C4-2B (cell line): ENCODE measurements around the gene FBLIM1.

Source experiments
- H3K27ac ChIP-seq: fragments of 450-650 bp; 2 replicates; pipeline ENCODE4 v1.5.1; 2017
- ZFX ChIP-seq: fragments of 450-650 bp; IDR thresholded peaks from 2 replicates; pipeline ENCODE4 v1.6.1; 2017
- TF ChIP-seq, protein P1 (sequence below): fragments of 450-650 bp; conservative IDR thresholded peaks from 2 replicates; pipeline ENCODE4 v1.5.1; 2017; ENCODE audit warnings: mild to moderate bottlenecking

Gene FBLIM1

DNA sequence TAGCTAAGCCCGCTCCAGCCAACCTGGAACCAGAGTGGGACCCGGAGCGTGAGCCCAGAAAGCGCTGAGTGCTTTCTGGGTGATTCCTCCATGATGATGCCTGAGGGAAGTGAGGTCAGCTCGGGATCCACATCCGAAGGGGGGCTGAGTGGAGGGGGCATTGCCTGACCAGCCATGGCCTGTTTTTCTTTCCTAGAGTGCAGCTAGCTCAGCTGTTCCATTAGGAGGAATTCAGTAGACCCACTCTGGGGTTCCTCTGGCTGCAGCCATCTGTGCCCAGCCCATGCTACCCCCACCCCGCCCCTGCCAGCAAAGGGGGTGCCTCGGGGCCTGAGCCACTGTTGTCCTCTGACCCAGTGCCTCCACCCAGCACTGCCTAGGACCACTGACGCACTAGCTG lies 32.1 kb upstream of the FBLIM1 start:
- H3K27ac ChIP-seq, result no peak overlapping the region

DNA sequence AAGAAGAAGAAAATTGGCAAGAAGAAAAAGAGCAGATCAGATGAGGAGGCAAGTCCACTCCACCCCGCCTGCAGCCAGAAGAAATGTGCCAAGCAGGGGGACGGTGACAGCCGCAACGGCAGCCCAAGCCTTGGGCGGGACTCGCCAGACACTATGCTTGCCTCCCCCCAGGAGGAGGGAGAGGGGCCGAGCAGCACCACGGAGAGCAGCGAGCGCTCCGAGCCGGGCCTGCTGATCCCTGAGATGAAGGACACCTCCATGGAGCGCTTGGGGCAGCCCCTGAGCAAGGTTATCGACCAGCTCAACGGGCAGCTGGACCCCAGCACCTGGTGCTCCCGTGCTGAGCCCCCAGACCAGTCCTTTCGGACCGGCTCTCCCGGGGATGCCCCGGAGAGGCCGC lies 31.6 kb upstream of the FBLIM1 start:
- TF ChIP-seq, protein P1, sequence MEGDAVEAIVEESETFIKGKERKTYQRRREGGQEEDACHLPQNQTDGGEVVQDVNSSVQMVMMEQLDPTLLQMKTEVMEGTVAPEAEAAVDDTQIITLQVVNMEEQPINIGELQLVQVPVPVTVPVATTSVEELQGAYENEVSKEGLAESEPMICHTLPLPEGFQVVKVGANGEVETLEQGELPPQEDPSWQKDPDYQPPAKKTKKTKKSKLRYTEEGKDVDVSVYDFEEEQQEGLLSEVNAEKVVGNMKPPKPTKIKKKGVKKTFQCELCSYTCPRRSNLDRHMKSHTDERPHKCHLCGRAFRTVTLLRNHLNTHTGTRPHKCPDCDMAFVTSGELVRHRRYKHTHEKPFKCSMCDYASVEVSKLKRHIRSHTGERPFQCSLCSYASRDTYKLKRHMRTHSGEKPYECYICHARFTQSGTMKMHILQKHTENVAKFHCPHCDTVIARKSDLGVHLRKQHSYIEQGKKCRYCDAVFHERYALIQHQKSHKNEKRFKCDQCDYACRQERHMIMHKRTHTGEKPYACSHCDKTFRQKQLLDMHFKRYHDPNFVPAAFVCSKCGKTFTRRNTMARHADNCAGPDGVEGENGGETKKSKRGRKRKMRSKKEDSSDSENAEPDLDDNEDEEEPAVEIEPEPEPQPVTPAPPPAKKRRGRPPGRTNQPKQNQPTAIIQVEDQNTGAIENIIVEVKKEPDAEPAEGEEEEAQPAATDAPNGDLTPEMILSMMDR, result no peak
- TF ChIP-seq ZFX, result no peak

More for the DNA sequence above, 32.1 kb upstream of the FBLIM1 start:
- TF ChIP-seq, protein P1, result no peak
- no peak for TF ChIP-seq ZFX

DNA sequence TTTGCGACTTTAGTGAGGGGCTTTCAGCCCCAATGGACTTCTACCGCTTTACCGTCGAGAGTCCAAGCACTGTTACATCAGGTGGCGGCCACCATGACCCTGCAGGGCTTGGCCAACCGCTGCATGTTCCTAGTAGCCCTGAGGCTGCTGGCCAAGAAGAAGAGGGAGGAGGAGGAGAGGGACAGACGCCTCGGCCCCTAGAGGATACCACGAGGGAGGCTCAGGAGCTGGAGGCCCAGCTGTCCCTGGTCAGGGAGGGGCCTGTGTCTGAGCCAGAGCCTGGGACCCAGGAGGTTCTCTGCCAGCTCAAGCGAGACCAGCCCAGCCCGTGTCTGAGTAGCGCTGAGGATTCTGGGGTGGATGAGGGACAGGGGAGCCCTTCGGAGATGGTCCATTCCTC lies 31.2 kb upstream of the FBLIM1 start:
- no peak overlapping the region for H3K27ac ChIP-seq
- TF ChIP-seq, protein P1, result no peak
- TF ChIP-seq ZFX, result no peak

More for the DNA sequence above, 31.6 kb upstream of the FBLIM1 start:
- H3K27ac ChIP-seq, result no peak overlapping the region

- TF ChIP-seq, protein P1, result no peak
- TF ChIP-seq ZFX, result no peak
Measured at GRCh38 chr1:15727866-15728534, 30.6 kb upstream of the FBLIM1 start.

GRCh38 chr1:15728937-15729657 lies 29.5 kb upstream of the FBLIM1 start:
- TF ChIP-seq ZFX, result no peak
- no peak overlapping the region for H3K27ac ChIP-seq

More at GRCh38 chr1:15727866-15728534, 30.6 kb upstream of the FBLIM1 start:
- H3K27ac ChIP-seq, result no peak overlapping the region

- H3K27ac ChIP-seq, result no peak overlapping the region
- TF ChIP-seq ZFX, result no peak
- TF ChIP-seq, protein P1, result no peak
Measured at GRCh38 chr1:15730423-15730822, 28.2 kb upstream of the FBLIM1 start.

DNA sequence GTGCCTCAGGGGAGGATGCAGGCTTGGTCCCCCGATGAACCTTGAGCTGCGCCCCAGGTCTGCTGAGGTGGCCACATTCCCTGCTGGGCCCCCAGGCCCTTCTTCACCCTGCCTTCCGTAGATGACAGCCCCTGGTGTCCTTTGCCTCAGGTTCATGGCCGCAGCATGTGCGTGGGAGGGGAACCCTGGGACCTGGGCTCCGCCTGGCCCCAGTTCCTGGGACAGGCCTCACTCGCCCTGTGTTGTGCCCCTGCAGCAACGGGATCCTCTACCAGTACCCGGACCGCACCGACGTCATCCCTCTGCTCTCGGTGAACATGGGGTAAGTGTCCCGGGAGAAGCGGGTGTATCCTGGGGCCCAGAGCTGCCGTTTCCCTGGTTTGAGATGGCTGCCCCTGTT lies 27.7 kb upstream of the FBLIM1 start:
- TF ChIP-seq, protein P1, result no peak
- no peak for TF ChIP-seq ZFX
- H3K27ac ChIP-seq, result no peak overlapping the region
